ENCODE data around the gene EMC10.
"Not testable (repeated sequence)": the region's sequence is repeated elsewhere in the genome, so short reads cannot be mapped to it uniquely, and the experiment has no call there.

EMC10 gene

DNA sequence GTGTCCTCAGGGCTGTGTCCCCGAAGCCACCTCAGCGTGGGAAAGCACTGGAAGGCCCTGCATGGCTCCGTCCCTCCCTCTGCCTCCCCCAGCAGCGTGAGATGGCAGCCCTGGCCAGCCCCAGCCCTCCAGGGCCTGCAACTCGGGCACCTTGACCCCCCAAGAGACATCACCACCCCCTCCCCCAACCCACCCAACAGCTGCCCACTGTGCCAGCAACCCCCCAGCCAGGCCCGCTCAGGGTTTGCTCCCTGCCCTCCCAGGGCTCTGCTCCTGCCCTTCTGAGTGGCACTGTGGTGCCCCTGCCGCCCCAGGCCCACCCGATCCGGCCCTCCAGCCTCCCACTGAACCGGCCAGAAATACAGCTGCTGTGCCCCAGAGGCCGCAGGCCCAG lies 38.9 kb downstream of the EMC10 start:
- DNase-seq (ENCODE audit: low spot score) = no peak

DNA sequence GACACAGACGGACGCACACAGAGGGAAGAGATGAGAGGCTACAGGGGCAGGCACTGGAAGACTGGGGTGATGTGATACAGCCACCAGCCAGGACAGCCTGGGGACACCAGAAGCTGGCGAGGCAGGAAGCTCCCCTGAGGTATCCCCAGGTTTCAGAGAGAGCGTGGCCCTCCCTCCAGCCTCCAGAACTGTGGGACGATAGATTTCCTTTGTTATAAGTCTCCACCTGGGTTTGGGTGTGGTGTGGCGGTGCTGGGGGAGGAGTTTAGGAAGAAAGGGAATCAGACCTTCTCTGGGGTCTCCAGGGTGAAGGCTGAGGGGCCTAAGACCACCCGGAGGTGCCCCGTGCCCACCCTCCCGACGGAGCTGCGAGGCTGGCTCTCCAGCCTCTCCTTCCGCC lies 40.1 kb downstream of the EMC10 start:
- DNase-seq (ENCODE audit: low spot score) = no peak

DNA sequence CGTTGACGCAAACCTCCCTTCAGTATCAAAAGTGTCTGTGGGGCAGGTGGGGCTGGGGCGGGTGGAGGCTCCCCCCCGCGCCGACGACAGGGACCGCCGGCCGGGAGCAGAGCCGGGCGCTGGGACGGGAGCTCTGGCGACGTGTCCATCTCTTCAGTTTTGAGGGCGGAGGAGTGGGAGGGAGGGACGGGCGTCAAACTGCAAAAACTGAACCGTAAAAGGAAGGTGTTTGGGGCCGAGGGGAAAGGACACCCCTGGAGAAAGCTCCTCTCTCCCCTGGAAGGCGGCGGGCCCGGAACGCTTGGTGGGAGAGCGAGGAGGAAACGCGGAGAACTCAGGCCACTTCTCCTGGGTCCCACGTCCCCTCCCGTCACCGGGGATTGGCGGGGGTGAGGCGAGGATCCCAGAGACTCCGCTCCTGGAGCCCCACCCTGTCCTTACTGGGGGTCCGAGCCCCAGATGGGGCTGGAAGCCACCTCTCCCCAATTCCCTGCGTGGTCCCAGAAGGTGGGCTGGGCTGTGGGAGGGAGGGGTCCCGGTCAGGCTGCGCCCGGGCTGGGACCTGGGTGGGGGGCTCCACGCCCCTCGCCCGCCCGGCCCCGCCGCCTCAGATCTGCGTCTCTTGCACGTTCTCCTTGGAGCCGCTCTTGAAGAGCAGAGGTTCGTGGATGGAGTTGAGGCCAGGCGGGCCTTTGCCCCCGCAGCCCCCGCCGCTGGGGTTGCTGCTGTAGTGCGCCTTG lies 40.8 kb downstream of the EMC10 start:
- no peak for DNase-seq (ENCODE audit: low spot score)

DNA sequence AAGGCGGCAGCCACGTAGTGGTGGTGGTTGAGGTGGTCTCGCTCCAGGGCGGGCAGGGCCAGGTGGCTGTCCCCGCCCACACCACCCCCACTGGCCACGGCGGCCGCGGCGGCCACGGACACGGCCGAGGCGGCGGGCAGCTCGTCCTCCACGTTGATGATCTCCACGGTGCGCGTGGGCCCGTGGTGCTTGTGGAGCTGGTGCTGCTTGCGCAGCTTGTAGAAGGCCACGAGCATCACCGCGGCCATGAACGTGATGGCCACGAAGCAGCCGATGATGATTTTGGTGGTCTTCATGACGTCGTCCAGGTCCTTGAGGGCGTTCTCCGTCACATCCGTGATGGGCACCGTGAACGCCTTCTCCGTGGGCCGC lies 41.4 kb downstream of the EMC10 start:
- DNase-seq (ENCODE audit: low spot score) = no peak

DNA sequence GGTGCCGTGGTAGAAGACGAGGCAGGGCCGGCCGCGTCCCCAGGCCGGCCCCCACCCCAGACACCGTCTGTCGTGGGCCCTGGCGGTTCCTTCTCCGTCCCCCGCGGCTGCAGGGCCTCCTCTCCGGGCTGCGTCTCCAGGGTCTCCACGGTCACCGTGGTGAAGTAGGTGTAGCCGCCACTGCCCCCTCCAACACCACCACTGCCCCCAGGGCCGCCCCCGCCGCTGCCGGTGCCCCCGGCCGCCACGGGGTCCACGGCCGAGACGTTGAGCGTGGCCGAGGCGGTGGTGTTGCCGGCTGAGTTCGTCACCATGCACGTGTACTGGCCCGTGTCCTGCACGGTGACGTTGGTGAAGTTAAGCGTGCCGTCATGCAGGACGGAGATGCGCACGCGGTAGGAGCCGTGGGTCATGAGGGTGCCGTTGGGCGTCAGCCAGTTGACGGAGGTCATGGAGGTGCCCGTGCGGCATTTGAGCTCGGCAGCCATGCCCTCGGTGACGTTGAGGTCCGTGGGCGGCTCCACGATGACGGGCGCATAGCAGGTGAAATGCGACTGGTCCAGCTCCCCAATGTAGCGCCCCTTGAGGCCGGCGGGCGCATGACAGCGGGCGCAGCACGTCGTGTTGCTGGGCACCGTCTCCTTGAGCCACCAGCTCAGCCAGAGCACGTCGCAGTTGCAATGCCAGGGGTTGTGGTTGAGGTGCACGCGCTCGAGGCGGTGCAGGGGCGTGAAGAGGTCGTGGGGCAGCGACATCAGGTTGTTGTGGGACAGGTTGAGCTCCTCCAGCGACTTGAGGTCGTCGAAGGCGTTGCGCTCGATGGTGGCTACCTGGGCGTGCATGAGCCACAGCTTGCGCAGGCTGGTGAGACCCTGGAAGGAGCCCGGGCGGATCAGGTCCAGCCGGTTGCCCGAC lies 42.0 kb downstream of the EMC10 start:
- DNase-seq (ENCODE audit: low spot score) = no peak

DNA sequence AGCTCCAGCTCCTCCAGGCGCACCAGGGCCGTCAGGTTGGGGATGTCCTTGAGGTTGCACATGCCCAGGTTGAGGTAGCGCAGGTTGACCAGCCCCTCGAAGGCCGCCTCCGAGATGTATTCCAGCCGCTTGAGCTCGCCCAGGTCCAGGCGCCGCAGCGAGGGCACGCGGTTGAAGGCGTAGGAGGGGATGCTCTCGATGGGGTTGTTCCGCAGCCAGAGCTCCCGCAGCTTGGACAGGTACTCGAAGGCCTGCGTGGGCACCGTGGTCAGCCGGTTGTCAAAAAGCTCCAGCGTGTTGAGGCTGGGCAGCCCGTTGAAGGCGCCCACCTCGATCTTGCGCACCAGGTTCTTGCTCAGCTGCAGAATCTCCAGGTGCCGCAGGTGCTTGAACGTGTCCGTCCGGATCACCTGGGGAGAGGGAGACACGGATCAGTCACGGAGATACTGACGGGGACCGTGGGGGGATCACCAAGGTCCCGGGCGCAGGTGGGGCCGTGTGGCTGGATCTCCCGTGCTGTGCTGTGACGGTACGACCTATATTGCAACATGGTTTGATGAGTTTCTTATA lies 42.8 kb downstream of the EMC10 start:
- DNase-seq (ENCODE audit: low spot score) = no peak

DNA sequence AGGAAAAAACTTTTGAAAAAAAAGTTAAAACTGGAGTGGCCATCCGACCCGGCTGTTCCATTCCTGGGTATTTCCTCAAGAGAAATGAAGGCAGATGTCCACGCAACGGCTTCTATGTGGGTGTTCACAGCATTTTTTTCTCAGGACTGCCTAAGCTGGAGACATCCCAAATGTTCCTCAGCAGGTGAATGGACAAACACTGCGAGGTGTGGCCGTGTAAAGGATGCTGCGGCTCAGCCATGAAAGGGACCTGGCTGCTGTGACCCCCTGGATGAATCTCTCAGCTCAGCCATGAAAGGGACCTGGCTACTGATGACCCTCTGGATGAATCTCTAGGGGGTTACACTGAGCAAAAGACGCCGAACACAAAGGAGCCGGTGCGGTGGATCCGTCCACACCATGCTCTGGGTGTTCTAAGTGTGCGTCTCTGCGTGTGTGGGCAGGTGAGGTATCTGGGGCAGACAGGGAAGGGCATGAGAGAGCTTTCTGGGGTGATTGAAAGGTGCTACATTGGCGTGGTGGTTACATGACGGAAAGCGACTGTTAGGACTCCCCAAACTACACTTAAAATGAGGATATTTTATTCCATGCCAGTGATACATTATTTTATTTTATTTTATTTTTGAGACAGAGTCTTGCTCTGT lies 44.6 kb downstream of the EMC10 start:
- no peak for DNase-seq (ENCODE audit: low spot score)

DNA sequence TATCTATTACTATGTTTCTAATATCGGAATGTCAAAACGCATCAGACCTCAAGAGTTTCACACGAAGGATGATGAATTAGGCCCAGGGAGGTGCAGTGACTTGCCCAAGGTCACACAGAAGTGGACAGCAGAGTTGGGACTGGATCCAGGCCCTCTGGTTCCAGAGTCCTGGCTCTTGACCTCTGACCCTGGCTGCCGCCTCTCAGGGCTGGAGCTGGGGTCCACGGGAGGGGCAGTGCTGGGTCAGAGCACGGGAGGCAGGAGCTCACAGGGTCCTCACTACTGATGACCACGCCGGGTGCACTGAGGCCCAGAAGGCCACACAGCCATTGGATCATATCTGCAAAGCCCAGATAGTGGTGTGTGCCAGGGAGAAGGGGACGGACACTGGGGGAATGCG lies 46.6 kb downstream of the EMC10 start:
- DNase-seq (ENCODE audit: low spot score) = no peak

DNA sequence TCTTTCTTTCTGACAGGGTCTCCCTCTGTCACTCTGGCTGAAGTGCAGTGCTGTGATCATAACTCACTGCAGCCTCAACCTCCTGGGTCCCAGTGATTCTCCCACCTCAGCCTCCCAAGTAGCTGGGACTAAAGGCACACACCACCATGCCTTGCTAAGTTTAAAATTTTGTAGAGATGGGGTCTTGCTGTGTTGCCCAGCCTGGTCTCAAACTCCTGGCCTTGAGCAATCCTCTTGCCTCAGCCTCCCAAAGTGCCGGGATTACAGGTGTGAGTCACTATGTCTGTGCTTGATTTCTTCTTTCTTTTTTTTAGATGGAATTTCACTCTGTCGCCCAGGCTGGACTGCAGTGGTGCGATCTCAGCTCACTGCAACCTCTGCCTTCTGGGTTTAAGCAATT lies 51.7 kb downstream of the EMC10 start:
- DNase-seq (ENCODE audit: low spot score) = not testable (repeated sequence)

DNA sequence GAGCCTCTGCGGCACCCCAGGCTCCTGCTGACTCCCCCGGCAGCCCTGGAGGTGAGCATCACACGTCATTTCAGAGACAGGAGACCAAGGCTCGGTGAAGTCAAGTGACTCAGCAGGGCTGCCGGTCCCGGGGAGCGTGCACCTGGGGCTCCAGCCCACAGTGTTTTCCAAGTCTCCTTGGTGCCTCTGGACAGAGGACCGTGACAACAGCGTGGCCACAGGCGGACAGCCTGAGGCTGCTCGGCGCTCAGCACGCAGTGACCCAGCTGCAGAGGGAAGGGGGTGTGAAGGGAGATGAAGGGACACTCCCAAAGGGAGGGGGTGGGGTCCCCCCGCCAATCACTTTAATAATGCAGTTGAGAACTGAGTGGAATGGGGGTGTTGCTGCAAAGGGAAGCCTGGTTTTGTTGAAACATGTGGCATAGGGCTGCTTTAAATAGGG lies 54.9 kb downstream of the EMC10 start:
- no peak for DNase-seq (ENCODE audit: low spot score)

DNA sequence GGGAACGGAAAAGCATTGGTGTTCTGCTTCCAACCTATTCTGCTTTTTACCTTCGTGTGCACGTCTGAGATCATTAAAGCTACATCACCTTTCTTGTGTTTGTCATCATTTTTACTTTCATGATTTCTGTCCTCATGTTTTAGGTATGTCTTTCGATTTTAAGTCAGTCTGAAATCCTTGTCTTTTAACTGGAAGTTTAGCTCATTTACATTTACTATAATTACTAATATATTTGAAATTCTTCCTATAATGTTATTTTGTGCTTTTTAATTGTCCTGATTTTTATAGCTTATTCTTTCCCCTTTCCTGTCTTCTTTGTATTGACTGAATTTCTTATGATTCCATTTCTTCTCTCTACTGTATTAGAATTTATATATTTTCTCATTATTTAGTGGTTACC lies 56.6 kb downstream of the EMC10 start:
- no peak for DNase-seq (ENCODE audit: low spot score)

DNA sequence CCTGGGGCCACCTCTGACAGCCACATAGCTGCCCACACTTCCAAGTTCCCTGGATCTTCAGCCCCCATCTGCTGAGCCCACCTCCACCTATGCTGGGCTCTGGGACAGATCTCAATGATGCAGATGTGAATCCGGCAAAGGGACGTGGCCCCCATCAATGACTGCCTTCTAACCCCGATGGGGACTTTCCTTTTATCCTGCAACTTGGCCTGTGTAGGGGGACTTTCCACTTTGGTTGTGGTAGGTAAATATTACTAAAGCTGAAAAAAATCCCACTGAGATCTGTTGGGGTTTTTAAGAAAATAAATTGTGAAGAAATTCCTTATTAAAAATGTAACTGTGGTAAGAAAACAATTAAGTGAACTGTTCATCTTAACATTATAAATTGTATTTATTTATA lies 58.2 kb downstream of the EMC10 start:
- no peak for DNase-seq (ENCODE audit: low spot score)

DNA sequence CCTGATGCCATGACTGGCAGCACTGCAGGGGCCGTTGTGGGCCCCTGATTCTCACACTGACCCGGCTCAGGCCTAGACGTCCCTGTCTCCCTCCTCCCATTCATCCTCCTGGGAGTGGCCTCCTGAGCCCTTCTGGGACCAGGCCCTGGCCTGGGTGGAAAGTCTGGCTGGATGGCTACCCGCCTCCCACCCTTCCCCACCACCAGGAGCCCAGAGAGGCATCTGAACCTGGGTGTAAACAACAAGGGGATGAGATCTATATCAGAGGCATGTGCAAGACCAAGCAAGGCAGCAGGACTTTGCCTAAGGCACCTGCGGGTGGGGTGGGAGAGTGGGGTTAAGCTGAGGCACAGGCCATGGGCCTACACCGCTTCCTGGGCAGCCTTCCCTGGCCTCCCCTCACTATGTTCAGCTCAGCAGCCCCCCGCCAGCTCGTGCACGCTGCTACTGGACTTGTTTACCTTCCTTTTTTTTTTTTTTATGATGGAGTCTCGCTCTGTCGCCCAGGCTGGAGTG lies 59.4 kb downstream of the EMC10 start:
- no peak for DNase-seq (ENCODE audit: low spot score)

DNA sequence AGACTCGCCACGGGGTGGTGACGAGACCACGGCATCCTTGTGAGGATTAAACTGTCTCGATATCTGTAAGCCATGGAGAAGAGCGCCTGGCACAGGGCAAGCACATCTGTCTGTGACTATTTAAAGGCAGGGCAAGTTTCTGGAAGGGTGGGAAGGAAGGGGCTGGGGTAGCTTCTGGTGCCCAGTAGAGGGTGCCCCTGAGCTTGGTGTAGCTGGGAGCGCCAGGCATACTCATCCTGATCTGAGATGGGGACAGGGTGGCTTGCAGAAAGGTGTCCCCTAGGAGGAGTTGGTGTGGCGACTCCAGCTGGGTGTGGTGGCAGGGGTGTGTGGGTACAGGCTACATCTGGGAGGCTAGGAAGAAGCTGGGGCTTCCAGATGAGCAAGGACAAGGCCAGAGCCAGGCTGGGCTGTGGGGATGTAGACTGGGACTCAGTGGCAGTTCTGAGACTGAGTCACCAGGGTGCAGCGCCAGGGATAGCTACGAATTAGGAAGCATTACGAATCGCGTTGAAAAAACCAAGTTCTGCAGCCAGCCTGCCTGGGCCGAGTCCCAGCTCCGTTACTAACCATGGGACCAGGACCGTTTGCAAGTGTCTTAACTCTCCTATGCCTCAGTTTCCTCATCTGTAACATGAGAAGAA lies 60.5 kb downstream of the EMC10 start:
- DNase-seq (ENCODE audit: low spot score) = no peak

DNA sequence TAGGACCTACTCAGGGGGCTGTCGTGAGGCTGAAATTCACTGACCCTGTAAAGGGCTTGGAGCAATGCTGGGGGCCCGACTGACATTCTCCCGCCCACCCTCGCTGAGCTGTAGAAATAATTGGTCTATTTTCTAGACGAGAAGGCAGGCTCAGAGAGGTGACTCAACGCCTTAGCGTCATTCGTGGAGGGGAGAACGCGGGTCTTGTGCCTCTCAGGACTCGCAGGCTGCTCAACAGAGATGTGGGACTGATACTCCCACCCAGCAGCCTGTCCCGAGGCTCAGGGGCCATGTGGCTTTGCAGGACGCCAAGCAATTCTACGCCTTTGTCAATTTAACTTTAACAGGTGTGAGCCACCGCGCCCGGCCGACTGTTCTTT lies 61.0 kb downstream of the EMC10 start:
- DNase-seq (ENCODE audit: low spot score) = no peak

DNA sequence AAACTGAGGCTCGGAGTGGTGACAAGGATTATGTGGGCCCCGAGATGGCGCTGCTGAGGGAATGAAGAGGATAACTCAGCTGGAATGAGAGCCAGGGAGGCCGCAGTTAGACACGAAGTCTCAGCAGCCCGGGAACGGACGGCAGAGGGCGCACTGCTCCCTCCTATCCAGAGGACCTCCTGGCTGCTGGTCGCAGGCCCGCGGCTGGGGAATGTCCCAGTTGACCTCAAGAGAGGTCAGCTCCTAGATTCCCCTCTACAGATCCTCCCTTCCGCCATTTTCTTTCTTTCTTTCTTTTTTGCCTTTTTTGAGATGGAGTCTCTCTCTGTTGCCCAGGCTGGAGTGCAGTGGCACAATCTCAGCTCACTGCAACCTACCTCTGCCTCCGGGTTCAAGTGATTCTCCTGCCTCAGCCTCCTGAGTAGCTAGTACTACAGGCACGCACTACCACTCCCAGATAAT lies 61.5 kb downstream of the EMC10 start:
- DNase-seq (ENCODE audit: low spot score) = peak; percentile 87
